GM20000 (cell line): ENCODE results near the gene SLC22A23.

Experiments
- DNase-seq: peaks from one replicate; pipeline ENCODE4 v3.0.0; 2012; ENCODE audit warnings: low spot score
- TF ChIP-seq, protein P1 (sequence below): IDR thresholded peaks from 2 replicates; pipeline ENCODE4 v1.5.1; 2012; ENCODE audit warnings: mild to moderate bottlenecking, control low read depth; ENCODE audit errors: extremely low read depth, missing control alignments

The SLC22A23 gene

DNA sequence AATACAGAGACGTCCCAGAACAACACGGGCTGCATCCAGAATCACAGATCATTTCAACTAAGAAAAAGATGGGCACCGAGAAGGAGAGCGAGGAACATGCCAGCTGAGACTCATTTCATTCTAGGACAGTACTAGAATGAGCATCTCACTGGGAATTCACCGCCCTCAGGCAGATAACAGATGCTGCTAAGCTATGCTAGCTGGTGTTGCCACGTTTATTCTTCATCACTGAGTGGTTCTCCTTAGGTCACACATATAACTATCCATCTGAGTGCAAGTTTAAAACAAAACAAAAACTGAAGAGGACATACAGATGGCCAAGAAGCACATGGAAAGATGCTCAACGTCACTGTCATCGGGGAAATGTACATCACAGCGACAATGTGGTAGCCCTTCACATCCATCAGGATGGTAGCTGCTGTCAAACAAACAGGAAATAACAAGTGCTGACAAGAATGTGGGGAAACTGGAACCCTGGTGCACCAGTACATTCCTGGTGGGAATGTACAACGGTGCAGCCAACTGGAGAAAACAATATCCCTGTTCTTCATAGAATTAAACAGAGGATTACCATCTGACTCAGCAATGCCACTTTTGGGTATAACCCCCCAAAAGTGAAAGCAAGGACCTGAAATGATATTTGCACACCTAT is 97.6 kb downstream of the SLC22A23 start:
- DNase-seq = no peak
- TF ChIP-seq, protein P1, sequence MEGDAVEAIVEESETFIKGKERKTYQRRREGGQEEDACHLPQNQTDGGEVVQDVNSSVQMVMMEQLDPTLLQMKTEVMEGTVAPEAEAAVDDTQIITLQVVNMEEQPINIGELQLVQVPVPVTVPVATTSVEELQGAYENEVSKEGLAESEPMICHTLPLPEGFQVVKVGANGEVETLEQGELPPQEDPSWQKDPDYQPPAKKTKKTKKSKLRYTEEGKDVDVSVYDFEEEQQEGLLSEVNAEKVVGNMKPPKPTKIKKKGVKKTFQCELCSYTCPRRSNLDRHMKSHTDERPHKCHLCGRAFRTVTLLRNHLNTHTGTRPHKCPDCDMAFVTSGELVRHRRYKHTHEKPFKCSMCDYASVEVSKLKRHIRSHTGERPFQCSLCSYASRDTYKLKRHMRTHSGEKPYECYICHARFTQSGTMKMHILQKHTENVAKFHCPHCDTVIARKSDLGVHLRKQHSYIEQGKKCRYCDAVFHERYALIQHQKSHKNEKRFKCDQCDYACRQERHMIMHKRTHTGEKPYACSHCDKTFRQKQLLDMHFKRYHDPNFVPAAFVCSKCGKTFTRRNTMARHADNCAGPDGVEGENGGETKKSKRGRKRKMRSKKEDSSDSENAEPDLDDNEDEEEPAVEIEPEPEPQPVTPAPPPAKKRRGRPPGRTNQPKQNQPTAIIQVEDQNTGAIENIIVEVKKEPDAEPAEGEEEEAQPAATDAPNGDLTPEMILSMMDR = no peak

DNA sequence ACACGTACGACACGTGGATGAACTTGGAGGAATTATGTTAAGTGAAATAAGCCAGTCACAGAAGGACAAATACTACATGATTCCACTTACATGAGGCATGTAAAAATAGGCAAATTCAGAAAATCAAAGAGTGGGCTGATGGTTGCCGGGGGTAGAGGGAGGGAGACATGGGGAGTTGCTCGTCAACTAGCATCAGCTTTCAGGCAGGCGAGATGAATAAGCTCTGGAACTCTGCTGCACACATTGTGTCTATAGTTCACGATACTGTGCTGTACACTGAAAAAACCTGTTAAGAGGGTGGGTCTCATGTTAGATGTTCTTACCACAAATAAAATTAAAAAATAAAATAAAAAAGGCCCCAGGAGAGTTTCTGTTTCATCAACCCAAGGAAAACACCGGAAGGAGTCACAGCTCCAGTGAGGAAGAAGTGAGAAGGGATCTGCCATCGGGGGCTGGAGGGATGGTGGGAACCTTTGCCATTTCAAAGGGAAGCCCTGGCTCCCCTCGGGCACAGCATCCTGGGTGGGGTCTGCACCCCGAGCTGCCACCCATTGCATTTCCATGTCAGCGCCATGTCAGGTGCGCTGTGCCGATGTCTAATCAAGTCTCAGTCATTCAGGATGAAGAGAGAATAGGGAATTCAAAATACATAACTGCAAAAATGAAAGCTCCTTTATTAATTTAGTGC is 98.3 kb downstream of the SLC22A23 start:
- DNase-seq = no peak
- TF ChIP-seq, protein P1 = no peak

DNA sequence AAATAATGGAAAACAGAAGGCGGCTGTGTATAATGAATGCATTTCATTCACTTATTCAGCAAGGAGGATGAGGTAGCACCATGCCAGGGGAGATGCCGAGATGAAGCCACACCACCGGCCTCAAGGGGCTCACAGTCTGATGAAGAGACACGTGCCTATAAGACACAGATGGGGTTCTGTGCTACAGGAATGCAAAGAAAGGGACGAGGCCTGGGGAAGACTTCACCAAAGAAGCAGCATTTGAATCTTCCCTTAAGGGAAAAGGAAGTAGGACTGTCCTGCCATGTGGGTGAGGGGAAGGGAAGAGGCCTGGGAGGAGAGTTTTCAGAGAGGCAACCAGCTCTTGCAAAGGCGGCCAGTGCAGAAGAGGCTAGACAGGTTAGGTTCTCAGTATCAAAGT is 99.2 kb downstream of the SLC22A23 start:
- TF ChIP-seq, protein P1 = no peak
- no peak for DNase-seq

DNA sequence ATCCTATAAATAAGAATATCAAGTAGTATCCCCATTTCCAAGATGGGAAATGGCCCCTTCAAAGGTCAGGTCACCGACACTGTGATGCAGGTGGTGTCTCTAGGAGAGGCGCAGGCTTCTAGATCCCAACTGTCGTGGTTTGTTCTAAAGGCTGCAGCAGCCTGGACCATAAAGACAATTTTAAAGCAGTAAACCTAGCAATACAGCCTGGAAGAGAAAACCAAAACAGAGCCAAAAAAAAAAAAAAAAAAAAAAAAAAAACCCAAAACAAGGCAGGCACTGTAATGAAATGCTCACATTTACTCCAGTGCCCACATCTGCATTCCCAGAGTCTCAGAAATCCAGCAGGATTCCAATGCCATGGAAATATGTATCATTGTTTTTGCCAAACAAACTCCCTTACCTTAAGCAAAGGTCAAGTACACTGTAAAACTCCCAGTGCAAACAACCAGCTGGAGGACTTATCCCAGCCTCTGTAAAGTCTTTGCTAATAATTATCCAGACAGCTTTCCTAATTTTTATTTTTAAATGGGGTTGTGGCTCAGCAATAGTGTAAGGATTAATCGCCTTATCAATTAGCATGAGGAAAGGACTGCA is 99.9 kb downstream of the SLC22A23 start:
- TF ChIP-seq, protein P1 = no peak
- no peak for DNase-seq

DNA sequence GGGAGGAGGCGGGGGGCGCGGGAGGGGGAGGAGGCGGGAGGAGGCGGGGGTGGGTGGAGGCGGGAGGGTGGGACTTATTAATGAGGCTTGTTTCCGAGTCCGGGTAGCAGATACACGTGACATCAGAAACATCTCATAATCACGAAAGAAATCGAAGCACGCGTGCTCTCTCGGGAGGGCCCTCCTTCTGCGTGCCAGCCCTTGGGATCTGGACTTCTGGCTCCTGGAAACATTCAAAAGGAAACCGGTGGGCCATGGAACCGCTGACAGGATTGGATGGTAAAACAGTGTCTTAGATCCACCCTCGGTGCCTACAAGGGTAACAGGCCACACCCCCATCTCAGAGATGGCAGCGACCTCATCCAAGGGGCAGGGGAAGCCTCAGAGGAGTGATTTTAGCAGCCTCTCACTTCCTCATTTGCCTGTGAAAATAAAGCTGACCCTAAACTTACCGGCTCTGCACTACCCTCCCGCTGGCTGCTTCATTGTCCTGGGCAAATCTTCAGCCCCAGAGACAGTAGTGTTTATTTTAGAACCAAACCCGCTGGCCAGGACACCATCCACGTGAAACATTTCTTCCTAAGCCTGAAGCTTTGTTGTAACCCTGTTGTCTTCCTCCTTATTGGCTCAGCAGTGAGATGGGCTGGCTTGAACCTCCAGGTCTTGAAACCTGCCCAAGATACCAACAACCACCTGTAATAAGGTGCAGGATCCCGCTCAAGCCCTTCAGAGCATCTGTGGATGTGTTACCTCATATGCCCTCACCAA is 100.6 kb downstream of the SLC22A23 start:
- peak; percentile 85 for DNase-seq
- TF ChIP-seq, protein P1 = no peak

DNA sequence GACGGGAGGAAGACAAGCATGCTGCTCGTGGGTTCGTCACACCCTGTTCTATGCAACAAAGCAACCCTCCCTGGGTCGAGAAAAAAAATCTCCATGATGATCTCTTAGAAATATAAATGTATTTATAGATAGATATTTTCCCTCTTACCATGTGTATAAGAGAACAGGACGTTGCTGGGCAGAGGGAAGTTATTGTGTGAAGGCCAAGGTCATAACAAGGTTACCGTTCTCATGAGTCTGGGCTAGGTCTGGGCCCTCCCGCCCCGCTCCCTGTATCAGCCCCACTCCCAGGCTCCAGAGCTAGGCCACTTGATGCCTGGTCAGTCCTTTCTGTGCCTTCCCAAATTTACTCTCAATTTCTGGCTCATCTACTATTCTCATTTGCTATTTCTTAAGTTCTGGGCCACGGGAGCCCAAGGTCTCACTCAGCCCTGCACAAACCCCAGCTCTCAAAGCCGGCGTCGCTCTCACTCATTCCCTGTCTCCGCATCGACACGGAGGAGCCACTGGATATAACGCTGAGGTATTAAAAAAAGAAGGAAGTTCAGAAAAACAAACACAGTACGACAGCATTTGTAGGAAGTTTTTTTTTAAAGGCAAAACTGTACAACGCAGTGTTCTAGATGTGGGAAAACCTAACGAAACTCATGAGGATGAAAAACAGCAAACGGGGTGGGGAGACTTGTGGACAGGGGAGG is 101.3 kb downstream of the SLC22A23 start:
- DNase-seq = no peak
- TF ChIP-seq, protein P1 = no peak
